Psoas muscle (tissue), 8 donors: Measurements from ENCODE around the gene ERN2. TPM values are rescaled to one million over a fixed set of nuclear protein-coding genes. Genes with fewer than 3 reads are reported as not detected.
"Not testable (repeated sequence)": the region's sequence is repeated elsewhere in the genome, so short reads cannot be mapped to it uniquely, and the experiment has no call there.

Experiments used
- ATAC-seq, 4 donors: fragments of 200-7000 bp; cut with Tn5 transposase; one replicate each; pipeline ENCODE4 v1.9.1; 2020; ENCODE audit warnings: moderate library complexity in 3 of 4, mild to moderate bottlenecking in 2 of 4
- DNase-seq, 2 donors: peaks; one replicate each; pipeline ENCODE4 v3.0.0-alpha.2; 2020
- H3K27ac ChIP-seq: fragments of 200-600 bp; one replicate; pipeline ENCODE4 v1.8.0; 2022
- H3K27me3 ChIP-seq, 3 donors: fragments of 200-600 bp in 1 of 3; one replicate each; pipeline versions ENCODE4 v1.6.1 to v1.8.0; 2013 to 2022; ENCODE audit warnings: low read length in 2 of 3, mild to moderate bottlenecking in 2 of 3, moderate library complexity in 1 of 3; ENCODE audit not compliant: insufficient read depth in 3 of 3
- H3K36me3 ChIP-seq, 2 donors: fragments of 200-600 bp in 1 of 2; one replicate each; pipeline versions ENCODE4 v1.6.1 to v1.8.0; 2013 to 2022; ENCODE audit warnings: low read depth in 1 of 2, mild to moderate bottlenecking in 1 of 2, moderate library complexity in 1 of 2; ENCODE audit not compliant: insufficient read depth in 1 of 2
- H3K4me1 ChIP-seq: fragments of 200-600 bp; one replicate; pipeline ENCODE4 v1.8.0; 2022
- H3K4me3 ChIP-seq: fragments of 200-600 bp; one replicate; pipeline ENCODE4 v1.8.0; 2022; ENCODE audit warnings: mild to moderate bottlenecking
- H3K9me3 ChIP-seq: fragments of 200-600 bp; one replicate; pipeline ENCODE4 v1.8.0; 2022
- CTCF ChIP-seq: fragments of 200-600 bp; IDR thresholded peaks from one replicate; pipeline ENCODE4 v1.8.0; 2022; ENCODE audit warnings: antibody characterized with exemption
- WGBS, 3 donors: extraction: QIAGEN DNeasy Blood & Tissue Kit; methylation state at CpG; one replicate each; pipeline versions ENCODE4 v1.1.6 to v1.1.7; 2013; 5-methylcytosine and 5-hydroxymethylcytosine counted together
- intact Hi-C, 2 donors: fragments of 100-400 bp; cut with DNase I; formaldehyde crosslinking; loops; one replicate each; pipeline versions ENCODE4 v1.11.0 to v1.14.2; 2022
- polyA plus RNA-seq, 3 donors: library from polyadenylated mRNA; stranded (reverse); fragments of 200-250 nt; gene quantifications; one replicate each; pipeline ENCODE4 v1.2.3, GENCODE V29; 2013
- total RNA-seq, 4 donors: library from RNA; stranded (reverse); fragmentation: NEBNext Ultra II Directional in 2 of 4; extraction: Animal tissue kit (Norgen Biotek cat#: 25700) in 2 of 4; gene quantifications; one replicate each; pipeline versions ENCODE4 v1.2.1 to v1.2.4, GENCODE V29; 2021 to 2023
- donor health status: healthy with polysubstance abuse.
- donor health status: DM: no; HTN: no; CAD: no; lungs with moderate emphysema.
- donor health status: Bipolar disorder and iron deficiency.
- donor health status: healthy.
- donor health status: DM: yes; HTN: yes; CAD: no.
- donor health status: DM: no; HTN: no; CAD: no.
- donor health status: DM: no; HTN: no; CAD: no.
- donor health status: DM: yes; HTN: yes; CAD: no.

The ERN2 gene
- total and polyA plus RNA-seq, 7 donors = 0.03 to 0.19 (median 0.08) TPM; not detected in 4

- TF ChIP-seq CTCF = no peak
- Histone ChIP-seq H3K4me1 (no peaks in the 10 kb centered on the region), H3K4me3 (peak within 1 kb of the TSS; percentile 38), H3K27ac (no peak within 1 kb of the TSS), H3K36me3 (no peaks in the 10 kb centered on the region), H3K27me3 (peaks cover 0 to 53% (median 19%) of the 10 kb centered on the region in 3 donors), H3K9me3 (no peaks in the 10 kb centered on the region)
- 3 to 5% (median 4%) methylated on average over 62 to 80 of the region's 80 CpGs for WGBS, 3 donors
- no peak for ATAC-seq
- intact Hi-C loops = no loop called here
- peak; percentile 21 to 53 for DNase-seq
Measured at GRCh38 chr16:23754594-23755483, 41.8 kb upstream of the ERN2 start, which contains the start of gene CHP2. CHP2 (plus strand) TSS chr16:23755026; CDS start chr16:23755050, 24 bp downstream.

- no peaks in the 10 kb centered on the region for H3K4me1 ChIP-seq
- no peak for TF ChIP-seq CTCF
- intact Hi-C loops = no loop called here
- H3K4me3 ChIP-seq = no peak overlapping the region
- peaks cover 0 to 53% (median 19%) of the 10 kb centered on the region in 3 donors for H3K27me3 ChIP-seq
- H3K9me3 ChIP-seq = no peaks in the 10 kb centered on the region
- H3K27ac ChIP-seq = no peak overlapping the region
- DNase-seq = no peak
- WGBS, 3 donors = 35 to 36% (median 35%) methylated on average over 17 of the region's 17 CpGs
- H3K36me3 ChIP-seq = no peaks in the 10 kb centered on the region
- no peak for ATAC-seq
Measured at GRCh38 chr16:23753908-23754593, 41.0 kb upstream of the ERN2 start.

DNA sequence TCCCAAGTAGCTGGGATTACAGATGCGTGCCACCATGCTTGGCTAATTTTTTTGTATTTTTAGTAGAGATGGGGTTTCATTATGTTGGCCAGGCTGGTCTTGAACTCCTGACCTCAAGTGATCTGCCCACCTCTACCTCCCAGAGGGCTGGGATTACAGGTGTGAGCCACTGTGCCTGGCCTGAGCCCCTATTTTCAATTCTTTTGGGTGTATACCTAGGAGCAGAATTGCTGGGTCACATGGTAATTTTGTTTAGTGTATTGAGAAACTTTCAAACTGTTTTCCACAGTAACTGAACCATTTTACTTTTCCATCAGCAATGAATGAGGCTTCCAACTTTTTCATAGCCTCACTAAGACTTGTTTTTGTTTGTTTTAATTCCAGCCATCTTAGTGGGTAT is 38.0 kb upstream of the ERN2 start:
- intact Hi-C loops, H3K27ac ChIP-seq: not testable (repeated sequence)
- H3K27me3 ChIP-seq = peaks cover 0 to 33% (median 17%) of the 10 kb centered on the region in 3 donors

GRCh38 chr16:23748630-23749029 is 35.6 kb upstream of the ERN2 start:
- DNase-seq (no peak), ATAC-seq (no peak)
- H3K36me3 ChIP-seq = no peaks in the 10 kb centered on the region
- no peak for TF ChIP-seq CTCF
- intact Hi-C loops = loop anchor here in 1 of 2 donors (10.0 kb wide), 1 partner anchor 1696 kb away; no protein-coding TSS in a partner anchor
- no peaks in the 10 kb centered on the region for H3K9me3 ChIP-seq
- H3K4me3 ChIP-seq = no peak overlapping the region
- peaks cover 0 to 8% (median 0%) of the 10 kb centered on the region in 3 donors for H3K27me3 ChIP-seq
- no peak overlapping the region for H3K27ac ChIP-seq
- H3K4me1 ChIP-seq = no peaks in the 10 kb centered on the region
- WGBS, 3 donors = 59 to 62% (median 61%) methylated on average over 1 of the region's 1 CpG

More for the DNA sequence above, 38.0 kb upstream of the ERN2 start:
- not testable (repeated sequence) for H3K36me3 ChIP-seq, H3K4me3 ChIP-seq, ATAC-seq, H3K4me1 ChIP-seq, H3K9me3 ChIP-seq, DNase-seq
- 61 to 94% (median 67%) methylated on average over 1 of the region's 1 CpG for WGBS, 3 donors

GRCh38 chr16:23745263-23745662 is 32.2 kb upstream of the ERN2 start:
- H3K9me3 ChIP-seq = no peaks in the 10 kb centered on the region
- no peak for TF ChIP-seq CTCF
- no peak for ATAC-seq
- DNase-seq = no peak
- H3K27ac ChIP-seq = no peak overlapping the region
- H3K4me1 ChIP-seq = no peaks in the 10 kb centered on the region
- no peaks in the 10 kb centered on the region for H3K27me3 ChIP-seq
- no peak overlapping the region for H3K4me3 ChIP-seq
- intact Hi-C loops = loop anchor here in 1 of 2 donors (10.0 kb wide), 1 partner anchor 1700 kb away; no protein-coding TSS in a partner anchor
- H3K36me3 ChIP-seq = no peaks in the 10 kb centered on the region
- WGBS, 3 donors = 70 to 78% (median 75%) methylated on average over 4 of the region's 4 CpGs
